Cardiac muscle cell (in vitro differentiated cells and primary cell): ENCODE data around the gene RPL36A. TPM values are rescaled to one million over a fixed set of nuclear protein-coding genes. Genes with fewer than 3 reads are reported as not detected.

Experiments
- DNase-seq, 2 donors: peaks; one replicate each; pipeline versions ENCODE4 v3.0.0 to v3.0.0-alpha.2; 2010 to 2017; ENCODE audit warnings: low read depth in 1 of 2, low spot score in 1 of 2
- H3K27ac ChIP-seq: fragments of 200-600 bp; sonication (generic); 2 replicates; pipeline ENCODE4 v1.5.1; 2016
- H3K27me3 ChIP-seq: fragments of 200-600 bp; sonication (generic); 2 replicates; pipeline ENCODE4 v1.6.0; 2016; ENCODE audit warnings: control low read depth
- H3K36me3 ChIP-seq: fragments of 200-600 bp; sonication (generic); 2 replicates; pipeline ENCODE4 v1.5.1; 2016; ENCODE audit warnings: control low read depth
- H3K4me1 ChIP-seq: fragments of 200-600 bp; sonication (generic); 2 replicates; pipeline ENCODE4 v1.8.1; 2017; ENCODE audit warnings: low read depth, mild to moderate bottlenecking, mixed run types
- H3K4me3 ChIP-seq: fragments of 200-600 bp; sonication (generic); 2 replicates; pipeline ENCODE4 v1.5.1; 2016; ENCODE audit warnings: mild to moderate bottlenecking
- H3K9me3 ChIP-seq: fragments of 200-600 bp; sonication (generic); 2 replicates; pipeline ENCODE4 v1.5.1; 2017; ENCODE audit warnings: low read depth, mild to moderate bottlenecking, control low read depth
- CTCF ChIP-seq: IDR thresholded peaks from 2 replicates; pipeline ENCODE4 v1.5.1; 2012; ENCODE audit warnings: low read depth, mild to moderate bottlenecking, low read length
- polyA plus RNA-seq: library from polyadenylated mRNA; unstranded; fragments of >200 nt; fragmentation: Nextera tagmentation; extraction: Ambion mirVana; gene quantifications from 2 replicates; pipeline ENCODE4 v1.2.1, GENCODE V29; 2016
- total RNA-seq: library from RNA; depleted of rRNA; stranded (reverse); fragments of >200 nt; gene quantifications from 2 replicates; pipeline ENCODE4 v1.2.3, GENCODE V29; 2016

Gene RPL36A
- total and polyA plus RNA-seq, 2 experiments from 2014 or later = 293 to 4,744 TPM

GRCh38 chrX:101359966-101360365, 30.8 kb upstream of the RPL36A start:
- no peaks in the 10 kb centered on the region for H3K36me3 ChIP-seq
- H3K27me3 ChIP-seq = no peaks in the 10 kb centered on the region
- H3K4me1 ChIP-seq = no peaks in the 10 kb centered on the region
- DNase-seq = no peak
- no peak for TF ChIP-seq CTCF
- no peak overlapping the region for H3K27ac ChIP-seq
- no peak overlapping the region for H3K4me3 ChIP-seq
- H3K9me3 ChIP-seq = no peaks in the 10 kb centered on the region

GRCh38 chrX:101360390-101360789, 30.4 kb upstream of the RPL36A start:
- no peak overlapping the region for H3K4me3 ChIP-seq
- no peak for DNase-seq
- H3K27ac ChIP-seq = no peak overlapping the region
- no peaks in the 10 kb centered on the region for H3K36me3 ChIP-seq
- no peaks in the 10 kb centered on the region for H3K9me3 ChIP-seq
- no peak for TF ChIP-seq CTCF
- no peaks in the 10 kb centered on the region for H3K4me1 ChIP-seq
- H3K27me3 ChIP-seq = no peaks in the 10 kb centered on the region

GRCh38 chrX:101362116-101362515, 28.7 kb upstream of the RPL36A start:
- H3K9me3 ChIP-seq = no peaks in the 10 kb centered on the region
- no peak for TF ChIP-seq CTCF
- H3K36me3 ChIP-seq = no peaks in the 10 kb centered on the region

GRCh38 chrX:101362757-101363156, 28.1 kb upstream of the RPL36A start:
- DNase-seq = no peak
- no peak overlapping the region for H3K27ac ChIP-seq
- no peak for TF ChIP-seq CTCF
- no peak overlapping the region for H3K4me3 ChIP-seq
- H3K4me1 ChIP-seq = no peaks in the 10 kb centered on the region
- no peaks in the 10 kb centered on the region for H3K9me3 ChIP-seq
- no peaks in the 10 kb centered on the region for H3K36me3 ChIP-seq
- no peaks in the 10 kb centered on the region for H3K27me3 ChIP-seq

More at GRCh38 chrX:101362116-101362515, 28.7 kb upstream of the RPL36A start:
- H3K27me3 ChIP-seq = no peaks in the 10 kb centered on the region
- no peak for DNase-seq
- no peak overlapping the region for H3K4me3 ChIP-seq
- no peak overlapping the region for H3K27ac ChIP-seq
- no peaks in the 10 kb centered on the region for H3K4me1 ChIP-seq

GRCh38 chrX:101365301-101365795, 25.5 kb upstream of the RPL36A start:
- TF ChIP-seq CTCF = no peak
- Histone ChIP-seq H3K4me3 (no peak overlapping the region), H3K9me3 (no peaks in the 10 kb centered on the region), H3K36me3 (no peaks in the 10 kb centered on the region), H3K27me3 (no peaks in the 10 kb centered on the region), H3K4me1 (no peaks in the 10 kb centered on the region), H3K27ac (no peak overlapping the region)
- DNase-seq = no peak

- no peak for DNase-seq
- no peaks in the 10 kb centered on the region for H3K4me1 ChIP-seq
- no peak for TF ChIP-seq CTCF
- no peaks in the 10 kb centered on the region for H3K9me3 ChIP-seq
- H3K4me3 ChIP-seq = no peak overlapping the region
- H3K36me3 ChIP-seq = no peaks in the 10 kb centered on the region
- no peaks in the 10 kb centered on the region for H3K27me3 ChIP-seq
- no peak overlapping the region for H3K27ac ChIP-seq
Observed at GRCh38 chrX:101368800-101369199, 22.0 kb upstream of the RPL36A start.
